Effector CD4-positive, alpha-beta T cell (primary cell): ENCODE data around the gene THSD7A.

ENCODE experiments used
- DNase-seq: peaks from one replicate; pipeline ENCODE4 v3.0.0-alpha.2; 2020

Gene THSD7A

GRCh38 chr7:11489280-11489679 is 342.7 kb downstream of the THSD7A start:
- DNase-seq, result no peak

- DNase-seq, result no peak
These were observed 345.7 kb downstream of the THSD7A start for GRCh38 chr7:11486271-11486670.

- DNase-seq, result no peak
These were observed 346.4 kb downstream of the THSD7A start for GRCh38 chr7:11485636-11486035.

GRCh38 chr7:11480143-11480542 is 351.9 kb downstream of the THSD7A start:
- DNase-seq, result no peak

- DNase-seq, result no peak
These were observed 353.1 kb downstream of the THSD7A start for GRCh38 chr7:11478882-11479281.

- DNase-seq, result no peak
These were observed 353.6 kb downstream of the THSD7A start for GRCh38 chr7:11478426-11478825.

GRCh38 chr7:11474902-11475585 is 357.0 kb downstream of the THSD7A start:
- no peak for DNase-seq

- DNase-seq, result no peak
These were observed 358.1 kb downstream of the THSD7A start for GRCh38 chr7:11473807-11474424.

GRCh38 chr7:11473220-11473619 is 358.8 kb downstream of the THSD7A start:
- DNase-seq, result no peak

GRCh38 chr7:11472646-11473045 is 359.4 kb downstream of the THSD7A start:
- DNase-seq, result no peak

- no peak for DNase-seq
These were observed 360.7 kb downstream of the THSD7A start for GRCh38 chr7:11471255-11471654.

GRCh38 chr7:11469028-11469745 is 362.8 kb downstream of the THSD7A start:
- DNase-seq, result no peak

GRCh38 chr7:11466517-11467105 is 365.4 kb downstream of the THSD7A start:
- DNase-seq, result no peak

GRCh38 chr7:11464624-11465023 is 367.4 kb downstream of the THSD7A start:
- DNase-seq, result no peak

- no peak for DNase-seq
These were observed 370.1 kb downstream of the THSD7A start for GRCh38 chr7:11461946-11462345.

GRCh38 chr7:11458736-11459483 is 373.1 kb downstream of the THSD7A start:
- DNase-seq, result no peak

GRCh38 chr7:11457419-11457818 is 374.6 kb downstream of the THSD7A start:
- no peak for DNase-seq

GRCh38 chr7:11456574-11456973 is 375.4 kb downstream of the THSD7A start:
- no peak for DNase-seq

- no peak for DNase-seq
These were observed 379.5 kb downstream of the THSD7A start for GRCh38 chr7:11452476-11452875.

GRCh38 chr7:11450281-11450680 is 381.7 kb downstream of the THSD7A start:
- no peak for DNase-seq

GRCh38 chr7:11449316-11449715 is 382.7 kb downstream of the THSD7A start:
- DNase-seq, result no peak

GRCh38 chr7:11448323-11448722 is 383.7 kb downstream of the THSD7A start:
- DNase-seq, result no peak

GRCh38 chr7:11447106-11447505 is 384.9 kb downstream of the THSD7A start:
- no peak for DNase-seq
